ENCODE results near the gene AMZ1.

DNA sequence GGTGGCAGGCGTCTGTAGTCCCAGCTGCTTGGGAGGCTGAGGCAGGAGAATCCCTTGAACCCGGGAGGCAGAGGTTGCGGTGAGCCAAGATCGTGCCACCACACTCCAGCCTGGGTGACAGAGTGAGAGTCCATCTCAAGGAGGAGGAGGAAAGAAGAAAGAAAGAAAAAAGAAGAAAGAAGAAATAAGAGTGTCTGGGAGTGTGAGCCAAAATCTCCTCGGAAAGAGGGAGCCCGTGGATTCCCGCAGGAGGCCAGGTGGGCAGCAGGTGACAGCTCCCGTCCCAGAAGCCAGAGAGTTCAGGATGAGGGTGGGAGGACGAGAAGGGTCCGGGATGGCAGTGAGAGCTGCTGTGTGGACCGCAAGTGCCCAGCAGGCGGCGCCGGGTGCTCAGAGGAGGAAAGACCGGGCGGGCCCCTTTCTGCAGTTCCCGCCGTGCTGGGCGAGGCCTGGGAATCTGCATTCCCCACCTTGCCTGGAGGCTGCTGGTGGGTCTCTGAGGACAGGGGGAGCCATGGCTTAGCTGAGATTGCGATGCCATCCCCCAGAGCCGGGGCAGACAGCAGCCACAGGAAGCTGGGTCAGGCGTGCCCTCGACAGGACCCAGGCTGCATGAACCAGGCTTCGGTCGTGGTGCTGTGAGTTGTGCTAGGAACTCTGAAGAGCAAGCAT, 17.1 kb upstream of the AMZ1 start:
- TF ChIP-seq, protein P1, sequence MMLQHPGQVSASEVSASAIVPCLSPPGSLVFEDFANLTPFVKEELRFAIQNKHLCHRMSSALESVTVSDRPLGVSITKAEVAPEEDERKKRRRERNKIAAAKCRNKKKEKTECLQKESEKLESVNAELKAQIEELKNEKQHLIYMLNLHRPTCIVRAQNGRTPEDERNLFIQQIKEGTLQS (CRISPR knock-in tag; conservative IDR thresholded peaks at IDR 0.05) = no peak
- TF ChIP-seq, protein P2, sequence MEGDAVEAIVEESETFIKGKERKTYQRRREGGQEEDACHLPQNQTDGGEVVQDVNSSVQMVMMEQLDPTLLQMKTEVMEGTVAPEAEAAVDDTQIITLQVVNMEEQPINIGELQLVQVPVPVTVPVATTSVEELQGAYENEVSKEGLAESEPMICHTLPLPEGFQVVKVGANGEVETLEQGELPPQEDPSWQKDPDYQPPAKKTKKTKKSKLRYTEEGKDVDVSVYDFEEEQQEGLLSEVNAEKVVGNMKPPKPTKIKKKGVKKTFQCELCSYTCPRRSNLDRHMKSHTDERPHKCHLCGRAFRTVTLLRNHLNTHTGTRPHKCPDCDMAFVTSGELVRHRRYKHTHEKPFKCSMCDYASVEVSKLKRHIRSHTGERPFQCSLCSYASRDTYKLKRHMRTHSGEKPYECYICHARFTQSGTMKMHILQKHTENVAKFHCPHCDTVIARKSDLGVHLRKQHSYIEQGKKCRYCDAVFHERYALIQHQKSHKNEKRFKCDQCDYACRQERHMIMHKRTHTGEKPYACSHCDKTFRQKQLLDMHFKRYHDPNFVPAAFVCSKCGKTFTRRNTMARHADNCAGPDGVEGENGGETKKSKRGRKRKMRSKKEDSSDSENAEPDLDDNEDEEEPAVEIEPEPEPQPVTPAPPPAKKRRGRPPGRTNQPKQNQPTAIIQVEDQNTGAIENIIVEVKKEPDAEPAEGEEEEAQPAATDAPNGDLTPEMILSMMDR (IDR thresholded peaks at IDR 0.05) = peak; percentile 77
- no peak for TF ChIP-seq FOXK1 (CRISPR knock-in tag; IDR thresholded peaks at IDR 0.05)
- TF ChIP-seq, protein P3, sequence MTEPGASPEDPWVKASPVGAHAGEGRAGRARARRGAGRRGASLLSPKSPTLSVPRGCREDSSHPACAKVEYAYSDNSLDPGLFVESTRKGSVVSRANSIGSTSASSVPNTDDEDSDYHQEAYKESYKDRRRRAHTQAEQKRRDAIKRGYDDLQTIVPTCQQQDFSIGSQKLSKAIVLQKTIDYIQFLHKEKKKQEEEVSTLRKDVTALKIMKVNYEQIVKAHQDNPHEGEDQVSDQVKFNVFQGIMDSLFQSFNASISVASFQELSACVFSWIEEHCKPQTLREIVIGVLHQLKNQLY (CRISPR knock-in tag; IDR thresholded peaks at IDR 0.05) = no peak
